Adrenal gland (tissue), 12 donors: Measurements from ENCODE around the gene LMNTD2. TPM values are rescaled to one million over a fixed set of nuclear protein-coding genes. Genes with fewer than 3 reads are reported as not detected.

ENCODE experiments used
- DNase-seq, 7 donors: peaks; one replicate each; pipeline ENCODE4 v3.0.0-alpha.2; 2019 to 2020
- H3K27ac ChIP-seq, 5 donors: fragments of 200-600 bp; sonication (generic) in 4 of 5; 1 replicate in 3 of 5; 2 replicates in 2 of 5; pipeline versions ENCODE4 v1.5.1 to v1.8.0; 2016 to 2020; ENCODE audit warnings: mild to moderate bottlenecking in 1 of 5
- H3K27me3 ChIP-seq: fragments of 200-600 bp; 2 replicates; pipeline ENCODE4 v1.8.0; 2021
- H3K36me3 ChIP-seq, 2 donors: fragments of 200-600 bp; replicated peaks in 1 of 2; 1 replicate in 1 of 2; 2 replicates in 1 of 2; pipeline versions ENCODE4 v1.5.1 to v1.8.0; 2018 to 2022
- H3K4me1 ChIP-seq, 2 donors: fragments of 200-600 bp; replicated peaks in 1 of 2; 1 replicate in 1 of 2; 2 replicates in 1 of 2; pipeline versions ENCODE4 v1.5.1 to v1.8.0; 2018 to 2021
- H3K4me3 ChIP-seq, 4 donors: fragments of 200-600 bp; sonication (generic) in 3 of 4; one replicate each; pipeline ENCODE4 v1.5.1; 2016 to 2018
- H3K9me3 ChIP-seq, 3 donors: fragments of 200-600 bp; sonication (generic) in 1 of 3; replicated peaks in 1 of 3; 1 replicate in 2 of 3; 2 replicates in 1 of 3; pipeline versions ENCODE4 v1.5.1 to v1.8.0; 2016 to 2021
- CTCF ChIP-seq, 6 experiments: fragments of 450-650 bp in 4 of 6; fragments of 200-600 bp in 2 of 6; sonication (generic) in 1 of 6; IDR thresholded peaks; 1 replicate in 5 of 6; 2 replicates in 1 of 6; pipeline versions ENCODE4 v1.5.1 to v1.8.0; 2016 to 2021; ENCODE audit warnings: antibody characterized with exemption in 6 of 6, mild to moderate bottlenecking in 2 of 6, moderate library complexity in 1 of 6
- POLR2A ChIP-seq, 2 donors: fragments of 450-650 bp; IDR thresholded peaks; one replicate each; pipeline ENCODE4 v1.6.1; 2017; ENCODE audit warnings: antibody characterized with exemption in 2 of 2, mild to moderate bottlenecking in 2 of 2, moderate library complexity in 1 of 2
- WGBS, 4 donors: extraction: QIAGEN DNeasy Blood & Tissue Kit in 2 of 4; methylation state at CpG; one replicate each; pipeline versions ENCODE4 v1.1.5 to v1.1.7; 2013 to 2017; 5-methylcytosine and 5-hydroxymethylcytosine counted together
- intact Hi-C, 2 donors: fragments of 100-400 bp; cut with DNase I; formaldehyde crosslinking; loops; one replicate each; pipeline versions ENCODE4 v1.14.1 to v1.15.0; 2022 to 2023
- polyA plus RNA-seq, 3 donors: library from polyadenylated mRNA; stranded (reverse); fragments of 200-250 nt in 2 of 3; fragments of 350-450 nt in 1 of 3; fragmentation: Illumina TruSeq in 1 of 3; extraction: RNeasy Lipid Tissue Mini Kit (QIAGEN cat#74804) in 1 of 3; gene quantifications; one replicate each; pipeline ENCODE4 v1.2.3, GENCODE V29; 2013 to 2014
- total RNA-seq, 9 donors: library from RNA; depleted of rRNA in 4 of 9; stranded (reverse); fragments of >200 nt in 4 of 9; fragments of 120-200 nt in 1 of 9; fragmentation: NEBNext Ultra II Directional in 1 of 9; extraction: Animal tissue kit (Norgen Biotek cat#: 25700) in 1 of 9; gene quantifications; one replicate each; pipeline versions ENCODE4 v1.1.0 to v1.2.4, GENCODE V29; 2013 to 2023
- donor health status: healthy with polysubstance abuse.
- donor health status: Bipolar disorder and iron deficiency.
- donor health status: DM: yes; HTN: yes; CAD: no.
- donor health status: DM: no; HTN: no; CAD: no.
- donor health status: DM: no; HTN: no; CAD: no.
- donor health status: DM: yes; HTN: yes; CAD: no.

LMNTD2 gene
- total and polyA plus RNA-seq, 12 donors: 0.20 to 21.0 (median 6.1) TPM

- Histone ChIP-seq H3K36me3 (no peaks in the 10 kb centered on the region), H3K27me3 (peaks cover 24% of the 10 kb centered on the region), H3K4me3 (no peak overlapping the region), H3K9me3 (no peaks in the 10 kb centered on the region), H3K4me1 (peaks cover 0 to 14% of the 10 kb centered on the region in 2 donors), H3K27ac (no peak overlapping the region)
- WGBS, 4 donors: 45 to 70% (median 50%) methylated on average over 3 to 11 of the region's 11 CpGs
- no peak for TF ChIP-seq CTCF (IDR thresholded peaks at IDR 0.05)
- no peak for TF ChIP-seq POLR2A (IDR thresholded peaks at IDR 0.05)
- DNase-seq: no peak
- intact Hi-C loops: loop anchor here (5.0 to 10.0 kb wide), 2 partner anchors 168 to 171 kb away; no protein-coding TSS in a partner anchor
Observed at GRCh38 chr11:553988-554340, 6.6 kb downstream of the LMNTD2 start.

GRCh38 chr11:553083-553987 lies 7.2 kb downstream of the LMNTD2 start:
- no peaks in the 10 kb centered on the region for H3K9me3 ChIP-seq
- DNase-seq: peak in 1 of 7 donors; percentile 44
- H3K4me1 ChIP-seq: peaks cover 0 to 14% of the 10 kb centered on the region in 2 donors
- no peak for TF ChIP-seq POLR2A (IDR thresholded peaks at IDR 0.05)
- no peak for TF ChIP-seq CTCF (IDR thresholded peaks at IDR 0.05)
- H3K27me3 ChIP-seq: peaks cover 24% of the 10 kb centered on the region
- H3K4me3 ChIP-seq: no peak overlapping the region
- intact Hi-C loops: loop anchor here (5.0 to 10.0 kb wide), 2 partner anchors 169 to 171 kb away; no protein-coding TSS in a partner anchor
- H3K27ac ChIP-seq: no peak overlapping the region
- no peaks in the 10 kb centered on the region for H3K36me3 ChIP-seq
- WGBS, 4 donors: 64 to 72% (median 68%) methylated on average over 19 to 27 of the region's 27 CpGs

GRCh38 chr11:551596-551995 lies 8.9 kb downstream of the LMNTD2 start:
- H3K9me3 ChIP-seq: no peaks in the 10 kb centered on the region
- H3K4me3 ChIP-seq: no peak overlapping the region
- TF ChIP-seq CTCF (IDR thresholded peaks at IDR 0.05) (no peak), POLR2A (IDR thresholded peaks at IDR 0.05) (no peak)
- no peaks in the 10 kb centered on the region for H3K36me3 ChIP-seq
- peaks cover 24% of the 10 kb centered on the region for H3K27me3 ChIP-seq
- H3K27ac ChIP-seq: no peak overlapping the region
- 76 to 81% (median 79%) methylated on average over 7 to 12 of the region's 12 CpGs; no CpG with 5 or more reads in 1 of the 4 donors for WGBS, 4 donors
- no peak for DNase-seq
- intact Hi-C loops: loop anchor here (5.0 to 10.0 kb wide), 2 partner anchors 171 to 173 kb away; no protein-coding TSS in a partner anchor
- peaks cover 0 to 14% of the 10 kb centered on the region in 2 donors for H3K4me1 ChIP-seq

- H3K36me3 ChIP-seq: no peaks in the 10 kb centered on the region
- TF ChIP-seq POLR2A (IDR thresholded peaks at IDR 0.05) (no peak), CTCF (IDR thresholded peaks at IDR 0.05) (no peak)
- H3K27ac ChIP-seq: no peak overlapping the region
- H3K4me1 ChIP-seq: peaks cover 0 to 14% of the 10 kb centered on the region in 2 donors
- H3K27me3 ChIP-seq: peaks cover 21% of the 10 kb centered on the region
- no peaks in the 10 kb centered on the region for H3K9me3 ChIP-seq
- DNase-seq: no peak
- 81 to 100% (median 81%) methylated on average over 2 to 16 of the region's 16 CpGs; no CpG with 5 or more reads in 1 of the 4 donors for WGBS, 4 donors
- intact Hi-C loops: loop anchor here (5.0 to 10.0 kb wide), 2 partner anchors 171 to 174 kb away; no protein-coding TSS in a partner anchor
- H3K4me3 ChIP-seq: no peak overlapping the region
Observed at GRCh38 chr11:551131-551530, 9.4 kb downstream of the LMNTD2 start.
